Measurements from ENCODE around the gene CENPX.

Gene CENPX

GRCh38 chr17:82022310-82022980 is at the start of gene CENPX:
CENPX (minus strand) TSS chr17:82022878; CDS start chr17:82022861, 17 bp downstream.
- no peak for DNase-seq

- no peak for DNase-seq
These were observed 47.9 kb upstream of the CENPX start for GRCh38 chr17:82070611-82071010.

GRCh38 chr17:82065638-82066303 is 43.1 kb upstream of the CENPX start, which contains the start of gene DUS1L:
DUS1L (minus strand) TSS chr17:82065804; CDS start chr17:82065059, 745 bp downstream.
- DNase-seq: peak; percentile 81

- no peak for DNase-seq
These were observed 42.5 kb upstream of the CENPX start for GRCh38 chr17:82065193-82065637.

GRCh38 chr17:82064433-82065192 is 41.9 kb upstream of the CENPX start:
- DNase-seq: no peak

- no peak for DNase-seq
These were observed 41.0 kb upstream of the CENPX start for GRCh38 chr17:82063424-82064415.

- no peak for DNase-seq
These were observed 40.3 kb upstream of the CENPX start for GRCh38 chr17:82062984-82063368.

GRCh38 chr17:82062076-82062983 is 39.7 kb upstream of the CENPX start:
- no peak for DNase-seq

- DNase-seq: no peak
These were observed 38.6 kb upstream of the CENPX start for GRCh38 chr17:82061047-82061925.

- DNase-seq: no peak
These were observed 37.9 kb upstream of the CENPX start for GRCh38 chr17:82060614-82061013.

- DNase-seq: no peak
These were observed 37.3 kb upstream of the CENPX start for GRCh38 chr17:82060001-82060380.

GRCh38 chr17:82059272-82060000 is 36.8 kb upstream of the CENPX start:
- DNase-seq: no peak

GRCh38 chr17:82058855-82059249 is 36.2 kb upstream of the CENPX start:
- DNase-seq: no peak

- no peak for DNase-seq
These were observed 35.7 kb upstream of the CENPX start for GRCh38 chr17:82058230-82058854.

- no peak for DNase-seq
These were observed 34.3 kb upstream of the CENPX start for GRCh38 chr17:82056729-82057621.

- no peak for DNase-seq
These were observed 33.5 kb upstream of the CENPX start for GRCh38 chr17:82055965-82056728.
